HG02571 (cell line): Measurements from ENCODE around the gene CLPTM1L.
"Not testable (repeated sequence)": the region's sequence is repeated elsewhere in the genome, so short reads cannot be mapped to it uniquely, and the experiment has no call there.

Experiments used
- ATAC-seq: cut with Tn5 transposase; IDR thresholded peaks from one replicate; pipeline ENCODE4 v1.9.1; 2021; ENCODE audit warnings: mild to moderate bottlenecking, moderate library complexity; ENCODE audit not compliant: unreplicated experiment

The CLPTM1L gene

GRCh38 chr5:1278656-1279442 lies 66.0 kb downstream of the CLPTM1L start:
- ATAC-seq = no peak

DNA sequence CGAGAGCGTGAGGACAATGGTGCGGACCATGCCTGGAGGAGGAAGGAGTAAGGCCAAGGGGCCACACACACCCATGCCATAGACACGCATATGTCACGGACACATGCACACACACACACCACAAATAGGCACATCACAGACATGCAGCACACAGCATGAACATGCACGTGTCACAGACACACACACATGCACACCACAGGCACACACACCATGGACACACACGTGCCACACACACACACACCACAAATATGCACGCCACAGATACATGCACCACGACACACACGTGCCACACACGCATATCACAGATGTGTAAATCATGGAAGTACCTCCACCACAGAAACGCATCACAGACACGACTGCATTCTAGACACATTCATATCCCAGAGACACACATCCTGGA lies 66.7 kb downstream of the CLPTM1L start:
- ATAC-seq = no peak

- no peak for ATAC-seq
Measured at GRCh38 chr5:1277781-1278180, 67.1 kb downstream of the CLPTM1L start.

DNA sequence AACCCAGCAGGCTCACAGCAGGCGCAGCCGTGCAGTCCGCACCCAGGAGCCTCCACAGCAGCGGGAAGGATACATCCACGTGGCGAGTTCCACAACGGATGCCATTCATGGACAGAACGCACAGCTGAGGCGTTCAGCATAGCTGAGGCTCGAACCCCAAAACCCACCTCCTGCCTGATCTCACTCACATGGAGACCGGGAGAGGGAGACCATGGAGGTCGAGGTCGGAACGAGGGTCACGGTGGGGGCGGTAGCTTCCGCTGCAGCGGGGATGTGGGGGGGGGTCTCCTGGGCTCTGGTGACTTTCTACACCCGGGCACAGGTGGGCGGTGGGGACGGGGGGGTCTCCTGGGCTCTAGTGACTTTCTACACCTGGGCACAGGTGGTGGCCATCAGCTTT lies 67.6 kb downstream of the CLPTM1L start:
- ATAC-seq = no peak

DNA sequence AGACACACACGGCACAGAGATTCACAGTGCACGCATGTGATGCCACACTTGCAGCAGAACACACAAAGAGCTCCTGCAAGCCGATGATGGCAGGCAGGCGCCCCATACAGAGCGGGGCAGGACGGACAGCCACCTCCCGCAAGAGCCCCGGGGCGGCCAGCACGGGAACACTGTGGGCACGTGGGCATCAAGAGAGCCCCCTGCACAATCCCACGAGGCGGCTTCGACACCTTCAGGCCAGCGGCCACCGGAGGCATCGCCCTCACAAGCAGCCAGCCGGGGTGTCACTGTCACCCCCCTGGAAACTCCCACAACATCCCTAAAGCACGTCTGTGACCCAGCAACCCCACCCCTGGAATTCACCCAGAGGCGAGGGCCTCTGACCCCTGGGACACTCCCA lies 68.0 kb downstream of the CLPTM1L start:
- ATAC-seq = no peak

- ATAC-seq = not testable (repeated sequence)
Measured at GRCh38 chr5:1275397-1276391, 69.2 kb downstream of the CLPTM1L start.

DNA sequence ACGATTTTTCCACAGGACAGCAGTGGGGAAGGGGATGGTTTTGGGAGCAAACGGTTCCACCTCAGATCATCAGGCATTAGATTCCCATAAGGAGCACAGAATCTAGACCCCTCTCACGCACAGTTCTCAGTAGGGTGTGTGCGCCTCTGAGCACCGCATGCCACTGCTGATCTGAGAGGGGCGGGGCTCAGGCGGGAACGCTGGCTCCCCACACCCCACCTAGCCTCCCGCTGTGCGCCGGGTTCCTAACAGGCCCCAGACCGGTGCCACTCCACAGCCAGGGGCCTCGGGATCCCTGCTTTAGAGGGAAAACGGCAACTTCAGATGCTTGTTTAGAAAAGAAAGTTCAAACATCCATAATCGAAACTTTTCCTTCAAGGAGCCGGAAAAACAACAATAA lies 70.4 kb downstream of the CLPTM1L start:
- ATAC-seq = no peak

GRCh38 chr5:1273745-1274144 lies 71.2 kb downstream of the CLPTM1L start:
- ATAC-seq = no peak

- ATAC-seq = no peak
Measured at GRCh38 chr5:1272201-1272600, 72.7 kb downstream of the CLPTM1L start.

DNA sequence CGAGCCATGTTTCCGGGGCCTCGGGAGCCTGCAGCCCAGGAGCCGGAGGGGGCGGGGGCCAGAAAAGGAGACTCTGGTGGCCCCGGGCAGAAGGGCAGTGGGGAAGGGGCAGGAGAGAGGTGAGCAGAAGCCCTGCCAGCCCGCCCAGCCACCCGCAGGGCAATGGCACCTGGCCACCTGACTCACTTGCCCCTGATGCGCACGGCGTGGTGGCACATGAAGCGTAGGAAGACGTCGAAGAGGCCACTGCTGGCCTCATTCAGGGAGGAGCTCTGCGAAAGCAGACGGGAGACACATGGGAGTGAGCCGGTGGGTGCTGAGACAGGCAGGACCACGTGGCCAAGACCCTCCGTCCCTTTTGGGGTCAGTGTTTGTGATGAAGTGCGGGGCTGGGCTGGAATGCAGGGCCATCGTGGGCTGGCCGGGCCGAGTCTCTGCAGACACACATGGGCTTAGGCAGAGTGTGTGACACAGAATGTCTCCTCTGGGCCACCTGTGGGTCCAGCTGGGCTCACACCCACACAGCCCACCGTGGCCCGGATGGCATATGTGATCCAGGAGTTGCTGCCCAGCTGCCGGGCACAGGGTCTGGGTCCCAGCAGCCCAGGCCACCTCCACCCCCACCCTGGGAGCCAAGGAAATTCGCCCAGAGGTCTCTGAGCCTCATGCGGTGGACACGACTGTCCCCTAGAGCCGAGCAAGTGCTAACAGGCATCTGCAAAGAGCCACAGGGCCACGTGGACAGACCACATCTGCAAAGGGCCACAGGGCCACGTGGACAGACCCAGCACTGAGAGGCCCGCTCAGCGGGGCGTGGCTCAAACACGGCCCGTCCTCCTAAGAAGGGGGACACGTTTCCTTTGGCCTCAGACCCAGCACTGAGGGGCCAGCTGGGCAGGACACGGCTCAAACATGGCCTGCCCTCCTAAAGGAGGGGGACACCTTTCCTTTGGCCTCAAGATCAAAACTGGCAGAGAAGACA lies 73.7 kb downstream of the CLPTM1L start:
- no peak for ATAC-seq

- no peak for ATAC-seq
Measured at GRCh38 chr5:1270426-1270825, 74.5 kb downstream of the CLPTM1L start.

DNA sequence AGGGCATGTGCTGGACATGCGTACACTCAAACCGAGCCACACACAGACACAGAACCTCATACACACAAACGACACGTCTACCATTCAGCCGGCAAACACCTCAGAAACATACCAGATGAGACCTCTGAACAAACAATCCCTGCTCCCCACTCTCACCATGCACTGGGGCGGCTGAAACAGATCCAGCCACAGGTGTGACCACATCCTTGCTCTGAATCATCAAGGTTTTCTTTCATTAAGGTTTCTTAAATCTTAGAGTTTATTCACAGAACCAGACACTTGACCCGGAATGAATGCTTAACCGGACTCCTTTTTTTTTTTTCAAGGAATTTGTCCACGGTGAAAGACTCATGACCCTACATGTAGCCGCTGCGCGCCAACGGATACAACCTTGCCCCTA lies 76.2 kb downstream of the CLPTM1L start:
- ATAC-seq = no peak

- no peak for ATAC-seq
Measured at GRCh38 chr5:1268056-1268455, 76.8 kb downstream of the CLPTM1L start.
